GM20000 (cell line): ENCODE results near the gene TRAPPC10.
"Not testable (repeated sequence)": the region's sequence is repeated elsewhere in the genome, so short reads cannot be mapped to it uniquely, and the experiment has no call there.

Experiments used
- DNase-seq: peaks from one replicate; pipeline ENCODE4 v3.0.0; 2012; ENCODE audit warnings: low spot score

The TRAPPC10 gene

GRCh38 chr21:44147108-44147507, 135.0 kb downstream of the TRAPPC10 start:
- not testable (repeated sequence) for DNase-seq

- not testable (repeated sequence) for DNase-seq
These were observed 138.1 kb downstream of the TRAPPC10 start for GRCh38 chr21:44150255-44150654.

GRCh38 chr21:44153214-44153888, 141.2 kb downstream of the TRAPPC10 start:
- not testable (repeated sequence) for DNase-seq

GRCh38 chr21:44153889-44154228, 141.8 kb downstream of the TRAPPC10 start:
- not testable (repeated sequence) for DNase-seq

- DNase-seq, result not testable (repeated sequence)
These were observed 142.7 kb downstream of the TRAPPC10 start for GRCh38 chr21:44154816-44155230.

GRCh38 chr21:44155231-44155993, 143.3 kb downstream of the TRAPPC10 start:
- DNase-seq, result not testable (repeated sequence)

- not testable (repeated sequence) for DNase-seq
These were observed 143.9 kb downstream of the TRAPPC10 start for GRCh38 chr21:44155994-44156380.
